GM19099 (cell line): Measurements from ENCODE around the gene MYDGF.

ENCODE experiments used
- POLR2A ChIP-seq: IDR thresholded peaks from 3 replicates; pipeline ENCODE4 v1.6.1; 2011; ENCODE audit warnings: low read depth; ENCODE audit not compliant: insufficient read length; ENCODE audit errors: extremely low read depth

MYDGF gene

DNA sequence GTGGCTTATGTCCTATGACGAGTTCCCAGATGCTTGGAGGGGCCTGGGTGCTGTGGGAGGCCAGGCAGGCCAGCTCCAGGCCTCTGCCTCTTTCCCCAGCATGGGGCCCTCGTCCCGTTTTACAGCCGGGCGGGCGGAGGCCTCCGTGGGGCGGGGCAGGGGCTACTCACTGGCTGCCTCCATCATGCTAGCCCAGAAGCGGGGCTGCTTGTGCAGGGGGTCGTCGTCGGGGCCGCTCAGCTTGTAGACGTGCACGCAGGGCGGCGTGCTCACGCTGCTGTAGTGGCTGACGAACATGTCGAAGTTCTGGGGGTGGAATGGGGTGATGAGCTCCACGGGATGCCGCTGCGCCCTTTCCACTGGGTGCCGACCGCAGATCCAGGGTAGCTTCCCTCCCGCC lies 18.4 kb upstream of the MYDGF start:
- TF ChIP-seq POLR2A, result no peak

DNA sequence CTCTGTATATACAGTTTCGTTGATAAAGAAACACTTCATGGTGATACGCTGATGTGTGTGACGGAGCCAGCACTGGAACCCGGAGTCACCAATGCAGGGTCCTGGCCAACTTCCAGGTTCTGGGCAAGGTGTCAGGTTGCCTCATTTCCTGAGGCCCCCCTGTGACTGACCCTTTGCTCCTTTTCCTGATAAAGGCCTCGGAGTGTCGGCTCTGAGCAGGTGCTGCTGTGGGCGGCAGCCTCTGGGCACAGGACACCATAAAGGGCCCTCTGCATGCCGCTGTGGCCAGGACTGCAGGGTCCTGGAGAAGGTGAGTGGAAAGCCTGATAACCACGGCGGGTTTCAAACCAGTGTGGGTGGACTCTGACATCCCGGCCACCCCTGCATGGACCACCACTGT lies 17.3 kb upstream of the MYDGF start:
- TF ChIP-seq POLR2A, result no peak

DNA sequence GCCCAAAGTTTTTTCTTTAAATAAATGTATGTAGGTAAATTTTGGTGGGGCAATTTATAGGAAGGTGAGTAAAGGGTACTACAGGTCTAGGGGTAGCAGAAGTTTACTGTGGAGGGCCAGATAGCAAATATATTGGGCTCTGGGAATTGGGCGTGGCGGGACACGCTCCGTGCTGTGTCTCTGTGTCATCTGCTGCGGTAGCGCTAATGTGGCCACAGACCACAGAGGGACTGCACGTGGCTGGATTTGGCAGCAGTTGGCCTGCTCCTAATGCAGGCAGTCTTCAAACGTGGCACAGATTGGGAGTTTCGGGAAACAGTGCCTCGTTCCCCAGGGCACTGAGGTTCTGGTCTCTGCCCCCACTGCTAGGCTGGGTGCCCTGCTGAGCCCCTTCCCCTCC lies 16.6 kb upstream of the MYDGF start:
- TF ChIP-seq POLR2A, result no peak

DNA sequence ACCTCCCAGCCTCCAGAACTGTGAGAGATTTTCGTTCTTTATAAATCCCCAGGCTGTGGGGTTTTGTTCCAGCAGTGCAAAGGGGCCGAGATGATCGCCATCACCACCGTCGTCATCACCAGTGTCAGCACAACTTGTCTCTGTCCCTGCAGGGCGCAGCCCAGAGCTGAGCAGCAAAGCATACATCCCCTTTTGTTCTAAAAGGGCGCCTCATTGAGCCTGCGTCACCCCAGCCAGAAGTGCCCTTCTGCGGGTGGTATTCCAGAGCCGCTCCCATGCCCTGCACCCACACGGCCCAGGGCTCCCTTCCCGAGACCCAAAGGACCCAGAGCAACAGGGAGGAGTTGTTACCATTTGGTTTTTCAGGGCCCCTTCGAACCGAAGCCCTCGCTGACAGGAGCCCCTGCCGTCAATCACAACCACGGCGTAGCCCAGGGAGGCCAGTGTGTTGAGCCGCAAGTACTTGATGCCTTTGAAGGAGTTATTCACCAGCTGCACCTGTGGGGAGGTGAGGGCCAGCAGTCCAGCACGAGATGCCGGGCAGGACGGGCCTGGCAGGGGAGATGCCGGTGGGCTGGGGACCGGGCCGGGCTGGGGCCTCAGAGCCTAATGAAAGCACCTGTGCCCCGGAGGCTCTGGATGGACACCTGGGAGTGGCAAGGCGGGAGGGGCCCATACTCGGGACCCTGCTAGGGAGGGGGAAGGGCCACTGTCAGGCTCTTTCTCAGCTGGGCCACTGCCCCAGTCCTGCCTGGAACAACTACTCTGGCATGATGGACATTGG lies 14.4 kb upstream of the MYDGF start:
- TF ChIP-seq POLR2A, result no peak

DNA sequence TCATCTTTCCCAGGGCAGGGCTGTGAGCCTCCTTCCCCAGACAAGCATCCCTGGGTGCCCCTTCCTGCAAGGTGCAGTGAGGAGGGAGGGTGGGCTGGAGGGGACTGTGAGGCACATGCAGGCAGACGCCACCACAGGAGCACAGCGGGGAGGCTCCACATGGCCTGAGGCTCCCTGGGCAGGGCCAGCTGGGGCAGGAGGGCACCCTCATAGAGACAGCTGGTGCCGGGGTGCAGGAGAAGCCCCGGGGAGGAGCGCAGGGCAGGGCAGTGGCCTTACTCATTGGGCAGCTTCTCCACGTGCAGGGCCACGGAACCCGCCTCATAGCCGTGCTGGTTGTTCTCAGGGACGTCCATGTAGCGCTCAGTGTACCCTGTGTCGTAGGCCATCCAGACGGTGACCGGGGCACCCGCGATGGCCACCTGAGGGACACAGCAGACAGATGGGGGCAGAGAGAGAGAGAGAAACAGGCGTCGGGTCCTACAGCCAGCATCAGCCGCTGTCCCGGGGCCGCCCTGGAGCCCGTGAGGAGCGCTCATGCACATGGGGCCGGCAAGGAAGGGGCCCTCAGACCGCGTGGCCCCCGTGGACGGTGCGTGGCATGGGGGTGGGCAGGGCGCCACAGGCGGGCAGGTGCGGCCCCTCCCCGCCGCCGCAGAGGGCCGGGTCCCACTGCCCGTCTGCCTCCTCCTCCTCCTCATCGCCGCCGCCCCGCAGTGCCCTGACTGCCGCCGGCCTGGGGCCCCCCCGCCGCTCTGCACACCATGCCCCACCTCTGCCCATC lies 12.5 kb upstream of the MYDGF start:
- no peak for TF ChIP-seq POLR2A

DNA sequence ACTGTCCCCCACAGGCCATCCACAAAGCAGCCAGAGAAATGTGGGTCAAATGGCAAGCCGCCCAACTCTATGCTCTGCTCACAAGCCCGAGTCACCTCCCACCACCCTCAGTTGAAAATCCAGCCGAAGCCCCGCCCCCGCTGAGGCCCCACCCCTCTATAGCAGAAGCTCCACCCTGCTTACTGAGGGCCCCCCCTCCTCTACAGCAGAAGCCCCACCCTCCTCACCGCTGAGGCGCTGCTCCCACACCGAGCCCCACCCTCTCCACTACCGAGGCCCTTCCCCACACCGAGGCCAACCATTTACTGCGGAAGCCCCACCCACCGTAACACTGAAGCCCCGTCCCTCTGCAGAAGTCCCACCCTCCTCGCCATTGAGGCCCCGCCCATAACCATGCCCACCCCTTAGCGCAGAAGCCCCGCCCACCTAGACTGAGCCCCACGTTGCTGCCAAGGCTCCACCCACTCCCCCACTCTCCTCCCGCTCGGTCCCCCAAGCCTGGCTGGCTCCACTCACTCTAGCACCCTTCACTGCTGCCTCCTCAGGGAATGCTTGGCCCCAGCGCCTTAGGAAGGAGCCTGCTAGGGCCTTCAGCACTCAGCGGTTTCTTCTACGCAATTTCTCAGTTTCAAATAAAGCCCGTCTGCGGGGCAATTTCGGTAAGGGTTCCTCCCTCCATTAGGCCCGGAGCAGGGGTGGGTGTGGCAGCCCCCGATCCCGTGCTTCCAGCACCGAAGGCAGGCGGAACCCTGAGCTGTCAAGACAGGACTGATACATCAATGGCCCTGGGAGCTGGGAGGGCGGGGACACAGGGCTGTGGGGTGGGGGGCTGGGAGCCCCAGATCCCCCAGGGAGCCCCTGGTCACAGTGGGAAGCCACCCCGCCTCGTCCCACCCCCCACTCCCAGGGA lies 9.0 kb upstream of the MYDGF start:
- no peak for TF ChIP-seq POLR2A

DNA sequence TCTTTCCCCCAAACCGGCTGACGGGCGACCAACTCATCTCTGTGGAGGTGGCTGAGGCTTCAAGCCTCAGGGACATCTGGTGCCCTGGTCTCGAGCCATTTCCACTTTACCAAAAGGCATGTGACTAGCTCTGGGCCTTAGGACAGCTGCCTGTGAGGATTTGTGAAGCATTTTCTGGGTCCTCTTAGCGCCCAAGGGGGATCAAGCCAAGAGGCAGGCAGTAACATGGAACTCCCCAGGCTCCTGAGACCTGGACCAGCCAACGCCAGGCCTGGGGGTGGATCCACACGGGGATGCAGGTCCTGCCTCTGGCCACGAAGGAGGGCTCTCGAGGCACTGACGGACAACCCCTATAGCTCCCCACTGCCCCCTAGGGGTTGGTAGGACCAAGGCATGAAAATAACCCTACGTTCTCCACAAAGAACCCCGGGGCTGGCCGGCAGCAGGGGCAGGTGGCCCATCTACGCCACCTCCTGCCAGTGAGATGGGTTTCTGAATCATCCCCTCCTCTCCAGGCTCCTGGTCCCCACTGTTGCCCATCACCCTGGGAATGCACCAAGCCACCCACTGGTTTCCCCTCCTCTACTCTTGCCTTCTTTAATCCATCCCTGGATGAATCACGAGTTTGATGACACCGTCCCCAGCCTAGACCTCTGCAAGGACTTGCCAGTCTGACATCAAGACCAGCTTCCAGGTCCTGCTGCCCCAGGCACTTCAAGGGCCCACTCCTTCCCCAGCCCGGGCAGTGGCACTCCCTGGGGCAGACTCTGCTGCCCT lies 7.0 kb upstream of the MYDGF start:
- no peak for TF ChIP-seq POLR2A

DNA sequence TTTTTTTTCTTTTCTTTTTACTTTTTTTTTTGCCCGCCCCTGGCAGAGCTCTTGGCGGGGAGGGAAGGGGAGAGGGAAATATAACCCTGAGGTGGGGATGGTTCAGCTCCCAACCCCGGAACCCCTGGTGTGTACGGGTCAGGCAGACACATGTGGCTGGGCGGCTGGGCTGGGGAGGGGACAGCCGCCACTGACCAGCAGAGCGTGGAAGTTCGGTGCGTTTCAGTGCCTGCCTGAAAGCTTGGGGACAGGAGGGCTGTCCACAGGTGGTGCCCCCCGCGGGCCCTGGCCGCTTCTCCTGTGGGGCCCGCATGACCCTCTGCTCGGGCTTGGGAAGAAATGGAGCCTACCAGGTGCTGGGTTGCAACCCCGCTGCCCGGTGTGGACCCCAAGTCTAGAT lies 5.2 kb upstream of the MYDGF start:
- TF ChIP-seq POLR2A, result no peak

DNA sequence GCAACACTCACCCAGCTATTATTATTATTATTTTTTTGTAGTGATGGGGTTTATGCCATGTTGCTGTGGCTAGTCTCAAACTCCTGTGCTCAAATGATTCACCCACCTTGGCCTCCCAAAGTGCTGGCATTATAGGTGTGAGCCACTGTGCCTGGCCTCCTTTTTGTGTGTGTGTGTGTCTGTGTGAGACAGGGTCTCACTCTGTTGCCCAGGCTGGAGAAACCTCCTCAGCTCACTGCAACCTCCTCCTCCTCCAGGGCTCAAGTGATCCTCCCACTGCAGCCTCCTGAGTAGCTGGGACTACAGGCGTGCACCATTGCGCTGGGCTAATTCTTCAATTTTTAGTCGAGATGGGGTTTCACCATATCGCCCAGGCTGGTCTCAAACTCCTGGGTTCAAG lies 3.6 kb upstream of the MYDGF start:
- TF ChIP-seq POLR2A, result no peak

DNA sequence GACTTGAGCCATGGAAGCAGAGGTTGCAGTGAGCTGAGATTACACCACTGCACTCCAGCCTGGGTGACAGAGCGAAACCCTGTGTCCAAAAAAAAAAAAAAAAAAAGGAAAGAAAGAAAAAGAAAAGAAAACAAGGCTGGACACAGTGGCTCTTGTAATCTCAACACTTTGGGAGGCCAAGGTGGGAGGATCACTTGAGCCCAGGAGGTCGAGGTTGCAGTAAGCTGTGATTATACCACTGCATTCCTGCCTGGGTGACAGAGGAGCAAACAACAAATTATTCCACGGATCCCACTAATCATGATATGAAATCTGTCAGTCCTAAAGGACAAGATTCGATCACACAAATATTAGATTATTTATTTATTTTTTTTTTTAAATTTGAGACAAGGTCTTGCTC lies 3.1 kb upstream of the MYDGF start:
- TF ChIP-seq POLR2A, result no peak

DNA sequence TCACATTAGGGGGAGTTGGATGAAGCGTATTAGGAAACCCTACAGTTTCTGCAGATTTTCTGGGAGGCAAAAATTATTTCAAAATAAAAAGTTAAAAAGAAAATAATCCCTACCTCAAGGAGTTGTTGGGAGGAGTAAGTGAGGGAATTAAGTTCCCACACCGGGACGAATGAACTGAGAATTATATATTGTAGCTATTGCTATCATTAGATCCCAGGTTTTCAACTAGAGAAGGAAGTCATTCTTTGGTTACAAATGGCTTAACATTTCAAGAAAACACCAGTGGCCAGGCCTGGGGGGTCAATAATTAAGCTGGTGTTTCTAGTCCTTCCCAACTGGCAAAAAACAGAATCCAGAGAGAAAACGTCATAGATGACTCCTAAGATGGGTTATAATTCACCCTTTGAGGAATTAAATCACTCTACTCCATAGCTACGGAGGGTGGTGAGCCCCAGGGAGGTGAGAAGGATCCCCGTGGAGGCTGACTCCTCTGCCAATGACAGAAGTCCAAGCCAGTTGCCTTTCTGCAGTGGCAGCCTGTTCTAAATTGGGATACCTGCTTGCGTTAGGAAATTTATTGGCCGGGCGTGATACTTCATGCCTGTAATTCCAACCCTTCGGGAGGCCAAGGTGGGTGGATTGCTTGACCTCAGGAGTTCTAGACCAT lies 1.2 kb upstream of the MYDGF start:
- no peak for TF ChIP-seq POLR2A

DNA sequence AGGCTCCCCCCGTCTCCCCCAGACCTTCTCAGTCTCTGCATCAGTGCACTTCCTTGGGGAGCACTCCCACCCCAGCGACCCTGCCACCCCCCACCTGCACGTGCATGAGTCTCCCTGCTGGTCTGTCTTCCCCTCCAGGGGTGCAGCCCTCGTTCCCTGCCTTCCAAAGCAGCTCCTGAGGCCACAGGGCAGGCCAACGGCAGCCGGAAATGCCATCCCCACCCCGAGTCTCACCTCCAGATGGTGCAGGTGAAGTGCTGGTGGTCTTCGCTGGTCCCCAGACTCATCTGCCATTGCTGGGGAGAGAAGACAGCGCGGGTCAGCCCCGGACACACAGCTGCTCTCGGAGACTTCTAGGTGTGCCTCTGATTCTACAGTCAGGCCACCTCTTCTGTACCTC lies 5.5 kb downstream of the MYDGF start:
- no peak for TF ChIP-seq POLR2A

DNA sequence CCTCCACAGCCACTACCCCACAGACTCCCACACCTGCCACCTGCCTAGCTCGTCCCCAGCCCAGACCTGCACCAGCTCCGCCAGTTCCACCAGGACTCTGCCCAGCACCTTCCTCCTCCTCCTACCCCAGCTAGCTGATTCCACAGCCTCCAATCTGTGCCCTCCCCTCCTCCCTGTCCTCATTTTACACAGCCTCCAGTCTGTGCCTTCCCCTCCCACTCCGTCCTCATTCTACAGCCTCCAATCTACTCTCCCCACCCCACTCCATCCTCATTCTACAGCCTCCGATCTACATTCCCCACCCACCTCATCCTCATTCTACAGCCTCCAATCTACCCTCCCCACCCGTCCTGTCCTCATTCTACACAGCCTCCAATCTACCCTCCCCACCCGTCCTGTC lies 7.3 kb downstream of the MYDGF start:
- no peak for TF ChIP-seq POLR2A
